Measurements from ENCODE around the gene CRISPLD2. TPM values are rescaled to one million over a fixed set of nuclear protein-coding genes. Genes with fewer than 3 reads are reported as not detected.

Gene CRISPLD2
- total and polyA plus RNA-seq, 2 donors (not counting 1 experiment from before 2014, with no cell fraction given) = 37.0 to 96.2 TPM

- Histone ChIP-seq H3K4me2 (ENCODE audit: extremely low read depth, insufficient read depth, low read length) (no peak overlapping the region), H3K27ac (ENCODE audit: insufficient read depth, low read length) (no peak overlapping the region), H2AFZ (ENCODE audit: low read length) (no peak overlapping the region), H3K27me3 (ENCODE audit: control insufficient read depth, insufficient read depth, low read length) (no peaks in the 10 kb centered on the region), H3K9me3 (ENCODE audit: control insufficient read depth, insufficient read depth, low read depth, low read length) (no peaks in the 10 kb centered on the region), H3K4me1 (ENCODE audit: control insufficient read depth, extremely low read depth, insufficient read depth, low read length) (peaks cover 4% of the 10 kb centered on the region), H3K4me3 (replicated peaks in 1 of 4; ENCODE audit: control extremely low read depth in 1 of 4, insufficient read depth in 1 of 4, low read depth in 3 of 4, low read length in 4 of 4) (no peak overlapping the region), H3K9ac (ENCODE audit: insufficient read depth, low read length) (no peak overlapping the region), H3K36me3 (ENCODE audit: control insufficient read depth, insufficient read depth, low read length) (no peaks in the 10 kb centered on the region), H3K79me2 (ENCODE audit: control insufficient read depth, insufficient read depth, low read length) (no peaks in the 10 kb centered on the region), H4K20me1 (ENCODE audit: control insufficient read depth, extremely low read depth, insufficient read depth, low read length) (no peaks in the 10 kb centered on the region)
- TF ChIP-seq CTCF (conservative IDR thresholded peaks at IDR 0.05 in 1 of 2, IDR thresholded peaks at IDR 0.05 in 1 of 2; ENCODE audit: low read depth in 1 of 2, low read length in 2 of 2) (no peak), EZH2 (IDR thresholded peaks at IDR 0.05; ENCODE audit: low read length, missing control alignments) (no peak)
- DNase-seq (ENCODE audit: low read depth in 2 of 2) = no peak
Observed at GRCh38 chr16:84874553-84874952, 54.8 kb downstream of the CRISPLD2 start.

- no peaks in the 10 kb centered on the region for H3K9me3 ChIP-seq (ENCODE audit: control insufficient read depth, insufficient read depth, low read depth, low read length)
- no peak overlapping the region for H3K4me3 ChIP-seq (replicated peaks in 1 of 4; ENCODE audit: control extremely low read depth in 1 of 4, insufficient read depth in 1 of 4, low read depth in 3 of 4, low read length in 4 of 4)
- H3K4me1 ChIP-seq (ENCODE audit: control insufficient read depth, extremely low read depth, insufficient read depth, low read length) = peaks cover 4% of the 10 kb centered on the region
- H3K27me3 ChIP-seq (ENCODE audit: control insufficient read depth, insufficient read depth, low read length) = no peaks in the 10 kb centered on the region
- no peak overlapping the region for H3K9ac ChIP-seq (ENCODE audit: insufficient read depth, low read length)
- TF ChIP-seq EZH2 (IDR thresholded peaks at IDR 0.05; ENCODE audit: low read length, missing control alignments) (no peak), CTCF (conservative IDR thresholded peaks at IDR 0.05 in 1 of 2, IDR thresholded peaks at IDR 0.05 in 1 of 2; ENCODE audit: low read depth in 1 of 2, low read length in 2 of 2) (no peak)
- H3K27ac ChIP-seq (ENCODE audit: insufficient read depth, low read length) = no peak overlapping the region
- no peak overlapping the region for H3K4me2 ChIP-seq (ENCODE audit: extremely low read depth, insufficient read depth, low read length)
- DNase-seq (ENCODE audit: low read depth in 2 of 2) = no peak
- H3K36me3 ChIP-seq (ENCODE audit: control insufficient read depth, insufficient read depth, low read length) = no peaks in the 10 kb centered on the region
- H2AFZ ChIP-seq (ENCODE audit: low read length) = no peak overlapping the region
- no peaks in the 10 kb centered on the region for H4K20me1 ChIP-seq (ENCODE audit: control insufficient read depth, extremely low read depth, insufficient read depth, low read length)
- H3K79me2 ChIP-seq (ENCODE audit: control insufficient read depth, insufficient read depth, low read length) = no peaks in the 10 kb centered on the region
Observed at GRCh38 chr16:84874983-84875382, 55.2 kb downstream of the CRISPLD2 start.

GRCh38 chr16:84875846-84876245 lies 56.1 kb downstream of the CRISPLD2 start:
- no peaks in the 10 kb centered on the region for H3K79me2 ChIP-seq (ENCODE audit: control insufficient read depth, insufficient read depth, low read length)
- H3K27ac ChIP-seq (ENCODE audit: insufficient read depth, low read length) = no peak overlapping the region
- H2AFZ ChIP-seq (ENCODE audit: low read length) = no peak overlapping the region
- no peak for TF ChIP-seq CTCF (conservative IDR thresholded peaks at IDR 0.05 in 1 of 2, IDR thresholded peaks at IDR 0.05 in 1 of 2; ENCODE audit: low read depth in 1 of 2, low read length in 2 of 2)
- TF ChIP-seq EZH2 (IDR thresholded peaks at IDR 0.05; ENCODE audit: low read length, missing control alignments) = no peak
- no peak overlapping the region for H3K4me3 ChIP-seq (replicated peaks in 1 of 4; ENCODE audit: control extremely low read depth in 1 of 4, insufficient read depth in 1 of 4, low read depth in 3 of 4, low read length in 4 of 4)
- H3K36me3 ChIP-seq (ENCODE audit: control insufficient read depth, insufficient read depth, low read length) = no peaks in the 10 kb centered on the region
- H3K9me3 ChIP-seq (ENCODE audit: control insufficient read depth, insufficient read depth, low read depth, low read length) = no peaks in the 10 kb centered on the region
- H4K20me1 ChIP-seq (ENCODE audit: control insufficient read depth, extremely low read depth, insufficient read depth, low read length) = no peaks in the 10 kb centered on the region
- H3K4me2 ChIP-seq (ENCODE audit: extremely low read depth, insufficient read depth, low read length) = no peak overlapping the region
- H3K4me1 ChIP-seq (ENCODE audit: control insufficient read depth, extremely low read depth, insufficient read depth, low read length) = peaks cover 4% of the 10 kb centered on the region
- H3K27me3 ChIP-seq (ENCODE audit: control insufficient read depth, insufficient read depth, low read length) = no peaks in the 10 kb centered on the region
- no peak for DNase-seq (ENCODE audit: low read depth in 2 of 2)
- no peak overlapping the region for H3K9ac ChIP-seq (ENCODE audit: insufficient read depth, low read length)
